Loucy (cell line): ENCODE measurements around the gene ZNF30.

Source experiments
- CTCF ChIP-seq: fragments of 200-600 bp; sonication (generic); conservative IDR thresholded peaks from 2 replicates; pipeline ENCODE4 v1.5.1; 2014; ENCODE audit warnings: mild to moderate bottlenecking, antibody characterized with exemption, low read length
- EZH2phosphoT487 ChIP-seq: fragments of 200-600 bp; IDR thresholded peaks from 2 replicates; pipeline ENCODE4 v1.6.1; 2018; ENCODE audit warnings: antibody characterized with exemption, mild to moderate bottlenecking, moderate library complexity, borderline replicate concordance

DNA sequence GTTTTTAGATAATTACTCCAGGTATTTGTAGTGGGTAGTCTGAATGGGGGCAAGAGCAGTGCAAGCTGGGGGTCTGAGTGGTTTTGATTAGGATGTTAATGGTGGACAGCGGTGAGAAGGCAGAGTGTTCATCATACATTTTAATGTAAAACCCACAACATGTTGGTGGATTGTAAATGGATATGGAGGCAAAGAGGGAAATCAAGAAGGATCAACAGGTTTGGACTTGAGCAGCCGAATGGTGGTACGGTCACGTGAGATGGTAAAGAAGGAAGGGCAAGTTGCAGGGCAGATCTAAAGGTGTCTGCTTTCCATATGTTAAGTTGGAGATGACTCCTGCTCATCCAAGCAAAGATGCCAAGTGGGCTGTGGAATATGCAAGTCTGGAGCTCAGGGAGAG is 9.5 kb downstream of the ZNF30 start:
- TF ChIP-seq CTCF: no peak
- TF ChIP-seq EZH2phosphoT487: no peak
